Stimulated activated CD4-positive, alpha-beta T cell treated with anti-CD3 and anti-CD28 coated beads, TNF-alpha, amount 100 ng/mL, for 4 hours (primary cell): ENCODE data around the gene RBFOX2.
"Not testable (repeated sequence)": the region's sequence is repeated elsewhere in the genome, so short reads cannot be mapped to it uniquely, and the experiment has no call there.

Source experiments
- DNase-seq, 3 experiments: peaks; one replicate each; pipeline ENCODE4 v3.0.0-alpha.2; 2020; ENCODE audit warnings: low read depth in 3 of 3

Gene RBFOX2

DNA sequence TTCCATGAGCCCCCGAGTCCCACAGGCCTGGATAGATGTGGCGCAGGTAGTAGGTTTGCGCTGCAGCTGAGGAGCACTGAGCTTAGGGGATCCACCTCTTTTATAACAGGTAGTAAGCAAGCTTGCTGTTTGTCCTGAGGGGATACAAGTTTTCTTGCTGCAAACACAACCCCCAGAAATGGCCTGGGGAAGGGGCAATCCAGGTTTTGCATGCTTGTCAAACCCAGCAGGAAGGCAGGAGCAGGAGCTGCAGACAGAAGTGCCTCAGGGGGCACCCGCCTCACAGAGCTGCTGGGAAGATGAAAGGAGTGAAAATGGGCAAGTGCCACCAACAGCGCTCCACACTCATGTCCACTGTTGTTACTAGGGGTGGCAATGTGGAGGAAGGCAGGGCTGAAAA is 292.5 kb downstream of the RBFOX2 start:
- no peak for DNase-seq

DNA sequence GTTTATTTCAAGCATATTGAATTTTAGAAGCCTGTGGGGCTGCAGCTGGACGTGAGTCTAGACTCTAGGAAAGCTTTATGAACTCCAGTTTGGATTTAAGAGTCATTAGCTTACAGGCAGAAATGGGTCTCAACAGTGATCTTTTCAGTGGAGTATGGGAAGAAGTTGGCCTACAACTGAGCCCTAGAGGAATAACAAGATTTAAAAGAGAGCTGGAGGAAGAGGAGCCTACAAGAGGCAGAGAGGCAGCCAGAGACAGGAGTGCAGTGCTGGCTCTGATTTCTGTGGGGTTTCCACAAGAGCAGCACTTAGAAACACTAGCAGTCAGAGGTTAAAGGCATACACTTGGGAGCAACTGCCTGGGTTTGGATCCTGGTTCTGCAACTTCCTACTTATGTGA is 293.1 kb downstream of the RBFOX2 start:
- DNase-seq: no peak

DNA sequence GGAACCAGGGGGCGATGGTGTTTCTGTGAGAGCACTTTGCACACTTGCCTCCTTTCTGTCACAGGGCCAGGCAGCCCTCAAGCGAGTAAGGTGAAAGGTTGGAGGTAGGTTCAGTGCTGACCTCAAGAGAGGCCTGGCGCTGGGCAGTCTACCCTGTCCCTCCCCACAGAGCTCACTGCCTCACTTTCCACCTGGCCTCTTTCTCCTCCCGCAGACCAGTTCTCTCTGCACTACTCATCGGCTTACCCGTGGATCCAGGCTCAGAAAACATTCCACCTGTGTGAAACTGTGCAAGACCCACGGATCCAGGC is 294.2 kb downstream of the RBFOX2 start:
- DNase-seq: no peak

DNA sequence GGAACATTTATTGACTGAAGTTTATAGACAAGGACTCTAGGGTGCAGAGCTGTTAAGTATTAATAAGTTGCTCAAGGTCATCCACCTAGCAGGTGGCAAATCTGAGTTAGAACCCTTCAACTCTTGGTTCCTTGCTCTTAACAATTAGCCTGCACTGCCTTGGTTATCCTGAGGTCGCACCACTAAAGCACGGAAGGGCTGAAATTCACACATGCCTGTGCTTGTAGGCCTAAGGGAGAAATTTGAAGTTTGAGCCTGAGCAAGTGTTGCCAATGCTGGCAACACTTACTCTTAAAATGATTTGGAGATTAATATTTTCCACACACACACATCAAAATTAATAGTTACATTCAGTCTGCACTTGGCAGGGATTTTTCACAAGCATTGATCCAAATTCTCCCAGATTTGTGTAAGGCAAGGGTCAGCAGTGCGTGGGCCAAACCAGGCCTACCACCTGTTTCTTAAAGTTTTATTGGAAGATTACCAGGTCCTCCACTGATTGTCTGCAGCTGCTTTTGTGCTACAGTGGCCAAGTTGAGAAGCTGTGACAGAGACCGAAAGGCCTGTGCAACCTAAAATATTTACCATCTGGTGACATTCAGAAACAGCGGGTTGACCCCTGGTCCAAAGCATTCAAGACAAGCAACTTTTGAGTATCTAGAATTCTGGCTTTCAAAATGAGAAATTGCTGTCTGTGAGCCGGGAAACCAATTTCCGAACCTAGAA is 294.7 kb downstream of the RBFOX2 start:
- no peak for DNase-seq

DNA sequence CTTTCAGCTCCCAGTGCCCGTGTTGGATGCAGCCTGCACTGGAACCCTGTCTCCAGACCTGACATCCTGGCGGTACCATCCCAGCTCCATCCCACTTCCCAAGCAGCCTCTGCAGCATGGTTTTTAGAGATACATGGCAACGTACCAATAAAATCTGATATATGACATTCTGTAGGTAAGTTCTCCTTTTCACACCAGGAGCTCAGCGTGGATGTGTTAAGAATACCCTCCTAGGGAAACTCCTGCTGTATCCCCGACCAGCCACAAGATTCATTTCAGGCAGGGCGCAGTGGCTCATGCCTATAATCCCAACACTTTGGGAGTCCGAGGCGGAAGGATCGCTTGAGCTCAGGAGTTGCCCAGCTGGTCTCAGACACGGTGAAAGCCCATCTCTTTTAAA is 295.6 kb downstream of the RBFOX2 start:
- no peak for DNase-seq

DNA sequence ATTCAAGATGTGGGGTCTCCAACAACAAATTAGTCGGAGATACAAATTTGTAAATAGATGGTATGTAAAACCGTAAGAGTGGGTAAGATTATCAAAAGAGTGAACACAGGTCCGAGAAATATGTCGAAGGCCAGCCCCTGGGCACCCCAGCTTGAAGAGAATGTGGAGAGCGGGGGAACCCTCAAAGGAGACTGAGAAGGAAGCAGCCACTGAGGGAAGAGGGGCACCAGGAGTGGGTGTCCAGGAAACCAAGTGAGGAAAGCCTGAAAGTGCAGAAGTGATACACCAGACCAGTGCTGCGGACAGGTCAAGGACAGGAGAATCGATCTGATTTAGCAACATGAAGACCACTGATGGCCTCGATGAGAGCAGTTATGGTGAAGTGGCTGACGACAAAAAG is 296.5 kb downstream of the RBFOX2 start:
- DNase-seq: no peak

DNA sequence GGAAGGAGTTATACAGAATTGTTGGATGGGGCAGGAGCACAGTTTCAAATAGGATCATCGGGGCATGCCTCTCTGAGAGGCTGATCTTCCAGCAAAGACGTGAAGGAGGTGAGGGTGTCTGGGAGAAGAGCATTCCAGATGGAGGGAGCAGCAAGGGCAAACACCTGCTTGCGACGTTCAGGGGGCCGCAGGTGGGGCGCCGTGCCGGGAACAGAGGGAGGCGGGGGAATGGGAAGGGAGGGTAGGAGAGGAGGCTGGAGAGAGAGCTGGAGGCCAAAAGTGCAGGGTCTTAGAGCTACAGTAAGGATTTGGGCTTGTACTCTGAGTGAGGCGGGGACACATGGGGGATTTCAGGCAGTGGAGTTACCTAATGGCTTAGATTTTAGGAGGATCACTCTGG is 297.3 kb downstream of the RBFOX2 start:
- DNase-seq: no peak

DNA sequence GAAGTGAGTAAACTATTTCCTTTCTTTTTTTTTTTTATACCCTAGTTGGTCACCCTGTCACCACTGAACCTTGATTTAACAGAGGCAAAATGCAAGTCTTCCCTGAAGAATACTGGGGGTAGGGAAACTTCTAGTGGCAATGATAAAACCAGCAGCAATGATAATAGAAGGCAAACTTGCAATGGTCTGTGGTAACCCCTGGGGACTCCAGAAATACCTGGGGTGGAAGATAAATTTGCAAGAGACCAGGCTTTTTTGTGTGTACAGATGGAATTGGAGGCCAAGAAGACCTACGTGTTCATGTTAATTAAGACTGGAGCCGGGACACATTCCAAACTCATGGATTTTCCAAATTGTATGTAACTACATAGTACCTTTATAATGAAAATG is 299.3 kb downstream of the RBFOX2 start:
- DNase-seq: no peak

DNA sequence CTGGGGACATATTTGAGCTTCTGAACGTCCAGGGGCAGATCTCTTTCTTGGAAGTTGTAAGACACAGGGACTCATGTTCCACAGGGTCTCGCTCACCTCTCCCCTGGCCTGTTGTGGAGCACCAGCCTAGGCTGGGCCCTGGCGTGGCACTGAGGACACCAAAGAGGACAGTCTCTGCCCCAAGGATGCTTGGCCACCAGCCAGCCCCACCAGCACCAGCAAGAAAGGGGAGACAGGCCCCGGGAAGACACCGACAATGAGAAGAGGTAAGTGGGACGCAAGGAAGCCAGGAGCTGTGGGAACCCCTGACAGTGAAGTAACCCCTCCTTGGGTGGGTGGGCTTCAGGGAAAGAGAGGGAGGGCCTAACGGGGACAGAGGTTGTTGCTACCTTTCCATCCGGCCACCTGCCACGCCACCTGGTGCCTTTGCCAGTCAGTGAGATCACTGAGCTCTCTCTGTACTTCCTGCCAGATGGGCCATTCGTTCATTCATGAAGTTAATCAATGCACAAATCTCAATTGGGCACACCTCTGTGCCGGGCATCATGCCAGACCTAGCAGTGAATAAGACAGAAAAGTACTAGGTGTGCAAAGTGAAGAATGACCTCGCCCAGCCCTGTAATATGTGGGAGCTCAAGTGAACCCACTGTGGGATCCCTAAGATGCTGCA is 299.9 kb downstream of the RBFOX2 start:
- DNase-seq: no peak

DNA sequence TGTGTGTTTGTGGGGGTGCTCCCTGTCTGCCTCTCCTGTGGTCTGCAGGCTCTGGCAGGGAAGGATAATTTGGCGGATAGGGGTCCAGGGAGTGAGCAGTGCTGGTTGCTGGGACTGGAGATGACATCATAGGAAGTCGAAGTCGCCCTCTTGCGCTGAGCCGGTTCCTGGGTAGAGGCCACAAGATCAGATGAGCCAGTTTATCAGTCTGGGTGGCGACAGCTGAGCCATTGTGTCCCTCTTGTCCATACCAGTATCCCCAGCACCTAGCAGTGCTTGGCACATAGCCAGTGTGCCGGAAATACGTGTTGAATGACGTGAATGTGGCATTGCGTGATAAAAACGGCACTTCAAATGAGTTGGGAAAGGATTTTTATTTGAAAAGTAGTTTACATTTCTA is 301.2 kb downstream of the RBFOX2 start:
- no peak for DNase-seq

DNA sequence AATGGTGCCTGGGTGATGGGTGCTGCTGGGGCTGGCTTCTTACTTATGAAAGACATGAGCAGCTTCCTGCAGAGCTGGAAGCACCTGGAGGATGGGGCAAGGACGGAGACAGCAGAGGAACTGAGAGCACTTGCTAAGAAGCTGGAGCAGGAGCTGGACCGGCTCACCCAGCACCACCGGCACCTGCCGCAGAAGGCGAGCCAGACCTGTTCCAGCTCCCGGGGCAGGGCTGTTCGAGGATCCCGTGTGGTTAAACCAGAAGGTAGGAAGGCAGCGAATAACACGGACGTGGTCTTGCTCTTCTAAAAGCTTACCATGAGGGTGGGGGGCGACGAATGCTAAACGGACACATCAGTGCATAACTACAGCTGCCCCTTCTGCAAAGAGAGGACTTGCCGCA is 301.7 kb downstream of the RBFOX2 start:
- no peak for DNase-seq

DNA sequence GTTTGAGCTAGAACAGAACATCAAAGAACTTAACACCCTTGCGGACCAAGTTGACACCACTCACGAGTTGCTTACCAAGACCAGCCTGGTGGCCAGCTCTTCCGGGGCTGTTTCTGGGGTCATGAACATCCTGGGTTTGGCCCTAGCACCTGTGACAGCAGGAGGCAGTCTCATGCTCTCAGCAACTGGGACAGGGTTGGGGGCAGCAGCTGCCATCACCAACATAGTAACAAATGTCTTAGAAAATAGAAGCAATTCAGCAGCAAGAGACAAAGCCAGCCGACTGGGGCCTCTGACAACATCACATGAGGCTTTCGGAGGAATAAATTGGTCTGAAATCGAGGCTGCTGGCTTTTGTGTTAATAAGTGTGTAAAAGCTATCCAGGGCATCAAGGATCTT is 302.2 kb downstream of the RBFOX2 start:
- no peak for DNase-seq

DNA sequence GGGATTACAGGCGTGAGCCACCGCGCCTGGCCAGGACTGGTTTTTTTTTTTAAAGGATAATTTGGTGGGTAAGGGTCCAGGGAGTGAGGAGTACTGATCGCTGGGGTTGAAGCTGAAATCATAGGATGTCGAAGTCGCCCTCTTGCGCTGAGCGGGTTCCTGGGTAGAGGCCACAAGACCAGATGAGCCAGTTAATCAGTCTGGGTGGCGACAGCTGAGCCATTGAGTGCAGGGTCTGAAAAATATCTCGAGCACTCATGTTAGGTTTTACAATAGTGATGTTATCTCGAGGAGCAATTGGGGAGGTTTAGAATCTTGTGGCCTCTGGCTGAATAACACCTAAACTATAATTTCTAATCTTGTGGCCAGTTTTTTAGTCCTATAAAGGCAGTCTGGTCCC is 303.1 kb downstream of the RBFOX2 start:
- DNase-seq: no peak

DNA sequence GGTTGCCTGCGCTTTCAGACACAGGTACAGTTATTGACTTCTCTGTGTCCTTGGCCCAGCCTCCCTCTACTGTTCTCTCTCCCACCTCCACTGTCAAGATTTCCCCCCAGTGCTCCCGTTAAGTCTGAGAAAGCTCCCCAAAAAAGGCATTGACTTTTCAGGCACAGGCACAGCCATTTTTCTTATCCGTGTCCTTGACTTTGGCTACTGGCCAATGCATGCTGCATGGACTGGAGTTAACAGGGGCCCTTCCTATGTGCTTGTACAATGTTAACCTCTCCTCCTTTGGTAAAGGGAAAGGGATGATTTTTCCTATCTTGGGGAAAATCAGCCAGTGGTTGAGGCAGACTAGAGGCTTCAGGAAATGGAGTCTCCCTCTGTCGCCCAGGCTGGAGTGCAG is 306.7 kb downstream of the RBFOX2 start:
- no peak for DNase-seq

DNA sequence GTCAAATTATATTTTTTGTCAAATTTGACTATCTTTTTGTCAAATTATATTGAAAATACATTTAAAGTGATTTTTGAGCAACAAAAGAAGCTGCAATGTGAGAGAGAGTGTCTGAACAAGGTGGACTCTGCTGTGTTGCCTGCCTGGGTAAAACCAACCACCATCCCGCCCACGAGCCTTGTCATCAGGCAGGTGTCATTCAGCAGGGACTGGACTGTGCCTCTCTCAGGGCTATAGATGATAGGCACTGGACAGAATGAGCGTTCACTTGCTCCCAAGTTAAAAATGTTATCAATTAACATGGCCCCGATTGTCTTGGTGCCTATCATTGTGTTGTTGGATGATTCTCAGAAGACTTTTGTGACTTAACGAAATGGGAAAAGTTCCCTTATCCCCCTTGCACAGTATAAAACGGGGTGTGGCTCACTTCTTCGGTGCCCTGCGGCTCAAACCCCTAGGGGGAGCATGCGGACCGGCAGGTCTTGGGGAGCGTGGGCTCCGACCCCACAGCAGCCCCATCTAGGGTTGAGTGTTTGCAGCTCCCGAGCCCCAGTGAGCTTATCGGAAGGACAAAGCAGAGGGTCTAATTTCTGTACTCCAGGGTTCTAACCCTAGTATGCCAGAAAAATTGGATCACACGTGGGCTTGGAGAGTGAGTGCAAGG is 309.3 kb downstream of the RBFOX2 start:
- no peak for DNase-seq

DNA sequence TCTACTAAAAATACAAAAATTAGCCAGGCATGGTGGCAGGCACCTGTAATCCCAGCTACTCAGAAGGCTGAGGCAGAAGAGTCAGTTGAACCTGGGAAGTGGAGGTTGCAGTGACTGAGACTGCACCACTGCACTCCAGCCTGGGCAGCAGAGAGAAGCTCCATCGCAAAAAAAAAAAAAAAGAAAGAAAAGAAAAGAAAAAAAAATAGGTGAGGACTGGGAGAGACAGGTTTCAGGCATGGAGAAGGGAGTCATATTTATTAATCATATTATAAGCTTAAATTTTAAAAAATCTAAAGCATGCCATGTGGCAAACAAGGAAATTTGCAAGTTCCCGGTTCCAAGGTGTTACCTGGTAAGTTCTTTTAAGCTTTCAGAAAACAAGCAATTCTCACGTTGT is 311.1 kb downstream of the RBFOX2 start, which contains the start of gene APOL5:
APOL5 (plus strand) TSS at position 301 of the 400 bp plus-strand sequence; CDS start at position 301, 0 bp downstream.
- no peak for DNase-seq

DNA sequence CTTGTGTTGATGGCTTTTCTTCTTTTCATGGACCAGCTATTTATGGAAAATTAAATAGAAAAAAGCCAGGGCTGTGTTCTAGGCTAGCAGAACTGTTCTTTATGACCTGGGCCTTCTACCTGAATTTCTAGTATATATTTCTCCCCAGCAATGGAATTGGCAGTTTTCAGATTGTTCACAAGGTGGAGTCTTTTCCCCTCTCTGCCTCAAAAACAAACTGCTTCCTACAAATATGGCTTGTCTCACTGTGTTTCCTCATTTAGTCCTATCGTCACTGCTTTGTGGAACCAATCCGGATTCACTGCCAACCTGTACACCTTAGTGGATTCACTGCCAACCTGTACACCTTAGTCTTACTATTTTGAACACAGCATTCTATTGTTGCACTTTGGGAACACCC is 316.0 kb downstream of the RBFOX2 start:
- DNase-seq: no peak

DNA sequence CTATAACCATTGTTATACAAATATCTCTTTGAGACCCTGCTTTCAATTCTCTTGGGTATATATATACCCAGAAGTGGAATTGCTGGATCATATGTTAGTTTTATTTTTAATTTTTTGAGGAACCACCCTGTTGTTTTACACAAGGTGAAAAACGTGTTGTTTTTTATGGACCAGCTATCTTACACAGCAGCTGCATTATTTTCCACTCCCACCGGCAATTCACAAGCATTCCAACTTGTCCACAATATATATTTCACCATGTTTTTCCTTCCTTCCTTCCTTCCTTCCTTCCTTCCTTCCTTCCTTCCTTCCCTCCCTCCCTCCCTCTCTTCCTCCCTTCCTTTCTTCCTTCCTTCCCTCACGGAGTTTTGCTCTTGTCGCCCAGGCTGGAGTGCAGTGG is 317.3 kb downstream of the RBFOX2 start:
- no peak for DNase-seq

DNA sequence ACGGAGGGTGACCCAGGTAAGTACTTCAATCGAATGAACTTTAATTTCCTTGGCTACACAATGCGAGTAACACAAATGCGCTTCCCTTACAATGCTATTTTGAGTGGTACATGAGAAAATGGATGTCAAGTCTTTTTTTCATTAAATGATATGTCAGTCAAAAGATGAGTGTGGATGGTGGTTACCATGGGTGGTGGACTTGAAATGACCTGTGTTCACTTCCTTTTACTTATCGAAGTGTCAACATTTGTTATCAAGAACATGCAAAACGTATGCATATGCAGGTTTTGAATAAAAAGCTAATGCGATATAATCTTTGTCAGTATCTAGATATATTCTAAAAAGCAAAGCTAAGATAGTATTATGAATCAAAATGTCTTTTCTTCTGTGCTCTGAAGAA is 319.7 kb downstream of the RBFOX2 start:
- no peak for DNase-seq

DNA sequence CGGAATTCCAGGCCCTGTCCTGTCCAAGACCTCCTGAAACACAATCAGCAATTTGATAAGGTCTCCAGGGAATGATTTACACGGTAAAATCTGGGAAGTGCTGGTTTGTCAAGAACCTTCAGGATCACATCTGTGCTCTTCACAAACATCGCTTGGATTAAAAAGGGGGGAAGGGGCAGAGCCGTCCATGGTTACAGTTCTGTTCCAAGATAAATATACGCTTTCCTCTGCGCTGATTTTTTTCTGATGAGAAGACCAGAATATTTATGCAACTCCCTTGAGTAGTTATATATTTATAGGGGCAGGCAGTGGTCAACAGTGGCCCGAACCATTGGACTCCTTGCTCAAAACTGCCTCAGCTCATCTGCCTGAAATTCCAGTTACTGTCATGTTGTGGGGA is 320.2 kb downstream of the RBFOX2 start:
- no peak for DNase-seq

DNA sequence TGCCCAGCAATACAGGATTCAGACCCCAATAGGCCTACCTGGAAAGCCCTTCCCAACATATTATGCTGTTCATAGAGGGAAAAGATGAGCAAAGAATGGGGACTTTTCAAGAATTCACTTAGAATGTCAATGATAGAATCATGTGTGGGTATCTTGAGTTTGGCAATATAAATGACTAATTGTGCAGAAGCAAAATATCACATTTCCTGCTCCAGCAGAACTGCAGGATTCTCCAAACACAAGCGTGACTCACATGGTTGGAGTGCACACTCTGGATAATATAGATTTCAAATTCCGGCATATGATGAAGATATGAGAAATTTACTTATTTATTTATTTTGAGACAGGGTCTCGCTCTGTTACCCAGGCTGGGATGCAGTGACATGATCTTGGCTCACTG is 323.5 kb downstream of the RBFOX2 start:
- no peak for DNase-seq

DNA sequence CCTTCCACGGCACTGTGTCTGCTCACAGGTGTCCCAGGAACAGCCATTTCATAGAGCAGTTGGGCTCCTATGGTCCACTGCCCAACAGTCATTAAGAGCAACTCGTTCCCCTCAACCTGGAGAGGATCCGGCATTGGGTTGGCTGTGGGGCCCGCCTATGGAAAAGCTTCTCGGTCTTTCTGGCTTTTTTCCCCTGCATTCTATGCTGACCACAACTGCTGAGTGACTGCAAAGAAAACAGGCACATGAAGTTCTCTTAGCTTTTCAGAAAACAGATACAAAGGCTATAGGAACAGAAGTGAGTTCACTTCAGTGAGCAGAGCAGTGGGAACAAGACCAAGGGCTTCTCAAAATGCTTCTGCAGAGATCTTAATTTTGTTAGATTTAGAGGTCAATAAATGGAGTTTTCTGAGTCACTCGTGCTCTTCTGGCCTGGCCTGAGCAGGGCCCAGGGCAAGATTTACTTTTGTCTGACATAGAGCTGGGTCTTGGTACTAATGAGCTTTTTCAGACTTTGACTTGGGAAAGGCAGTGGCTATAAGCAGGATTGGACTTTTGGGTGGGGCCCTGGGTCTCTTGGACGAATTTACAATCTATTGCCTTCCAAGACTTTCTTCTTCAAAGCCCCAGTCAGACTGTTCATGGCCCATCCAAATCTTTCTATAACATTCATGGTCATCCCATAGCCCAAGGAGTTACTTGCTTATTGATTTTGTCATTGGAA is 324.6 kb downstream of the RBFOX2 start:
- no peak for DNase-seq

DNA sequence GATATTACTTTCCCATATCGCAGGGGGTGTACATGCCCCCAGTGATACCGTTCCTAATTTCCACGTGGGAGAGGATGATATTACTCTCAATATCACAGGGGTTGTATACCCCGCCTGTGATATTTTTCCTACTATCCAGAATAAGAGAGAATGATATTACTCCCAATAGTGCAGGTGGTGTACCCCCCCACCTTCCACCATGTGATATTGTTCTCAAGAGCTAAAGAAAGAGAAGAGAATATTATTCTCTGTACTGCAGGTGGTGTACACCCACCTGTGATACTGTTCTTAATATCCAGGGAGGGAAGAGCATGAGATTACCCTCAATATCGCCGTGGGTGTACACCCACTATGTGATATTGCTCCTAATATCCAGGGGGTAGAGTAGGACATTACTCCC is 328.8 kb downstream of the RBFOX2 start:
- not testable (repeated sequence) for DNase-seq
